ENCODE measurements around the gene RPRML.
"Not testable (repeated sequence)": the region's sequence is repeated elsewhere in the genome, so short reads cannot be mapped to it uniquely, and the experiment has no call there.

Gene RPRML

GRCh38 chr17:46964315-46965265 lies 14.5 kb downstream of the RPRML start:
- H3K4me3 ChIP-seq (ENCODE audit: low read depth, low read length) = no peak overlapping the region
- TF ChIP-seq CTCF (IDR thresholded peaks at IDR 0.05; ENCODE audit: borderline replicate concordance, insufficient read depth, low read depth, low read length) = no peak

GRCh38 chr17:46963571-46963970 lies 15.5 kb downstream of the RPRML start:
- no peak overlapping the region for H3K4me3 ChIP-seq (ENCODE audit: low read depth, low read length)
- no peak for TF ChIP-seq CTCF (IDR thresholded peaks at IDR 0.05; ENCODE audit: borderline replicate concordance, insufficient read depth, low read depth, low read length)

- no peak for TF ChIP-seq CTCF (IDR thresholded peaks at IDR 0.05; ENCODE audit: borderline replicate concordance, insufficient read depth, low read depth, low read length)
- H3K4me3 ChIP-seq (ENCODE audit: low read depth, low read length) = no peak overlapping the region
These were observed 16.7 kb downstream of the RPRML start for GRCh38 chr17:46962374-46962790.

- no peak for TF ChIP-seq CTCF (IDR thresholded peaks at IDR 0.05; ENCODE audit: borderline replicate concordance, insufficient read depth, low read depth, low read length)
- no peak overlapping the region for H3K4me3 ChIP-seq (ENCODE audit: low read depth, low read length)
These were observed 18.9 kb downstream of the RPRML start for GRCh38 chr17:46960152-46960551.

GRCh38 chr17:46958041-46958591 lies 20.9 kb downstream of the RPRML start:
- no peak overlapping the region for H3K4me3 ChIP-seq (ENCODE audit: low read depth, low read length)
- no peak for TF ChIP-seq CTCF (IDR thresholded peaks at IDR 0.05; ENCODE audit: borderline replicate concordance, insufficient read depth, low read depth, low read length)

- not testable (repeated sequence) for H3K4me3 ChIP-seq (ENCODE audit: low read depth, low read length)
These were observed 25.9 kb downstream of the RPRML start for GRCh38 chr17:46953191-46953590.

- H3K4me3 ChIP-seq (ENCODE audit: low read depth, low read length) = no peak overlapping the region
- TF ChIP-seq CTCF (IDR thresholded peaks at IDR 0.05; ENCODE audit: borderline replicate concordance, insufficient read depth, low read depth, low read length) = no peak
These were observed 26.9 kb downstream of the RPRML start for GRCh38 chr17:46952115-46952514.
